ENCODE results near the gene CAMSAP2. TPM values are rescaled to one million over a fixed set of nuclear protein-coding genes. Genes with fewer than 3 reads are reported as not detected.

The CAMSAP2 gene
- total and polyA plus RNA-seq, 10 of the 15 experiments (the other 5 are each of a cell fraction or from before 2014, with no cell fraction given) = 3.9 to 19.8 (median 8.0) TPM

- peak; percentile 35 for TF ChIP-seq PKNOX1 (IDR thresholded peaks at IDR 0.05)
- no peak for TF ChIP-seq FOS (IDR thresholded peaks at IDR 0.05; ENCODE audit: borderline replicate concordance, extremely low read depth, insufficient read length)
- peak; percentile 73 for TF ChIP-seq IKZF1 (conservative IDR thresholded peaks at IDR 0.05)
- TF ChIP-seq ZNF217 (IDR thresholded peaks at IDR 0.05) = peak; percentile 83; the same call in 1 of the 2 replicates
- no peak for TF ChIP-seq PAX8 (IDR thresholded peaks at IDR 0.05)
- peak; percentile 70 to 72; a peak in 3 of 4 replicates for TF ChIP-seq IKZF2 (IDR thresholded peaks at IDR 0.05)
- TF ChIP-seq E2F8 (IDR thresholded peaks at IDR 0.05; ENCODE audit: low read depth, partially characterized antibody) = peak; percentile 19
- TF ChIP-seq ATF7 (IDR thresholded peaks at IDR 0.05; ENCODE audit: low read depth) = peak; percentile 51
- TF ChIP-seq SMARCA5 (IDR thresholded peaks at IDR 0.05) = 0 out of 2 replicates have a peak, but pooled peaks have one; percentile 72
- TF ChIP-seq NBN (IDR thresholded peaks at IDR 0.05) = peak; percentile 20; the same call in 1 of the 2 replicates
- 0 out of 2 replicates have a peak, but pooled peaks have one; percentile 41 for TF ChIP-seq IRF4 (IDR thresholded peaks at IDR 0.05; ENCODE audit: low read depth, low read length)
- TF ChIP-seq GATAD2B (conservative IDR thresholded peaks at IDR 0.05; ENCODE audit: low read depth) = peak; percentile 58; the same call in 1 of the 2 replicates
- peak; percentile 74 for TF ChIP-seq RUNX3 (IDR thresholded peaks at IDR 0.05; ENCODE audit: low read length)
- TF ChIP-seq EED (IDR thresholded peaks at IDR 0.05; ENCODE audit: low read depth) = peak; percentile 70
- TF ChIP-seq KLF5 (IDR thresholded peaks at IDR 0.05; ENCODE audit: partially characterized antibody) = peak; percentile 25
- peak; percentile 69; the same call in 1 of the 2 replicates for TF ChIP-seq RCOR1 (conservative IDR thresholded peaks at IDR 0.05; ENCODE audit: low read depth, low read length)
- peak; percentile 19; the same call in 1 of the 2 replicates for TF ChIP-seq SPI1 (IDR thresholded peaks at IDR 0.05; ENCODE audit: borderline replicate concordance, insufficient read depth, low read depth, low read length)
- TF ChIP-seq ZNF24 (IDR thresholded peaks at IDR 0.05) = 0 out of 2 replicates have a peak, but pooled peaks have one; percentile 19
Measured at GRCh38 chr1:200862713-200863415, 124.2 kb downstream of the CAMSAP2 start (continued).

Measured in GM12878 (cell line).